ENCODE measurements around the gene MBD5.
A peak's percentile ranks its signal among the peaks of the same experiment; 100 is the strongest.
"Not testable (repeated sequence)": the region's sequence is repeated elsewhere in the genome, so short reads cannot be mapped to it uniquely, and the experiment has no call there.

Gene MBD5

DNA sequence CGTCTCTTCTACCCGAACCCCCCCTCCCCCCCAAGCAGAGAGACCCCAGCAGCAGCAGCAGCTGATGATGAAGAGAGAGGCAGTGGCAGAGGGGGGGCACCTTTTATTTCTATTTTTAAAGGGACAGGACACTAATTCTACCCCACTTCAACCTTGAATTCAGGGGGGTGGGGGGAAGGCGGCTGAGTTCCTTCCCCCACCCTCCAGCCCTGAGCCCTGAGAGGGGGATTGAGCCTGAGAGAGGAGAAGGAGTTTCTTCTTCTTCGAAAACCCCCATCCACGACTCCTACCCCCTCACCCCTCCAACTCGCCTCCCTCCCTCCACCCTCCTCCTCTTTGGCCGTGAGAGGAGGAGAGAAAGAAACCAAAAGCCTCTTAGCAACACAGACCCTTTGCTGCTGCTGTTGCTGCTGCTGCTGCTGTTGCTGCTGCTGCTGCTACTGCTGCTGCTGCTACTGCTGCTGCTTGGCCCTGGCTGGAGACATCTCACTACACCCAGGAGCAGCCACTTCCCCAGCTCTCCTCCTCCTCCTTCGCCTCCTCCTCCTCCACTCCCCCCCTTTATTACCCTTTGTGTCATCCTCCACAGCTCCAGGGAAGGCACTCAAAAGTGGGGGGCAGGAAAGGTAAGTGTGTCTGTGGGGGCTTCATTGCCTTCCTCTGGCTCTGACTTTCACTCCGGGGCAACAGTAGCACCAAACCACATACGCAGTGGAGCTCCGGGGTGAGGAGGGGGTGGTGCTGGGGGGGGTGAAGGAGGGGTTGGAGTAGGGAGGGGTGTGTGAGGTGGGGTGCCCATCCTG, at the start of gene MBD5:
TSS of gene MBD5 (plus strand) at position 33 of the 803 bp plus-strand sequence.
- H3K27me3 Mint-ChIP-seq: no peaks in the 10 kb centered on the region
- peak within 1 kb of the TSS; percentile 99 for H3K4me3 Mint-ChIP-seq
- peaks cover 54% of the 10 kb centered on the region for H3K4me1 Mint-ChIP-seq (ENCODE audit: low read depth)
- peak within 1 kb of the TSS; percentile 100 for H3K27ac Mint-ChIP-seq
- peaks cover 20% of the 10 kb centered on the region for H3K36me3 Mint-ChIP-seq (ENCODE audit: low read depth)
- H3K9me3 Mint-ChIP-seq: no peaks in the 10 kb centered on the region
- intact Hi-C loops (cut with micrococcal nuclease): loop anchor here (1.0 to 10.0 kb wide), 2 partner anchors 176 to 622 kb away; partner anchors contain the start of gene ACVR2A

DNA sequence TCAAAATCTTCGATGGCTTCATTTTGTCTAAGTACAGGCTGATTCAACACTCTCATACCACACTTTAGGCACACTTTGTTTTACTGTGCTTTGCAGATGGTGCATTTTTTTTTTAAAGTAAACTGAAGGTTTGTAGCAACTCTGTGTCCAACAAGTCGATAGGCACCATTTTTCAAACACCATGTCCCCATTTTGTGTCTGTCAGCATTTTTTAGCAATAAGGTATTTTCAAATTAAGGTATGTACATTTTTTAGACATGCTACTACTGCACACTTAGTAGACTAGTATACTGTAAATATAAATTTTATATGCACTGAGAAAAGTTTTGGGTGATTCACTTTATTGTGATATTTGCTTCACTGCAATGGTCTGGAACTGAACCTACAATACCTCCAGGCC, 44.8 kb upstream of the MBD5 start:
- Mint-ChIP-seq H3K4me3 (no peak overlapping the region), H3K4me1 (ENCODE audit: low read depth) (no peaks in the 10 kb centered on the region), H3K27ac (no peak overlapping the region), H3K36me3 (ENCODE audit: low read depth) (peaks cover 11% of the 10 kb centered on the region), H3K9me3 (no peaks in the 10 kb centered on the region), H3K27me3 (no peaks in the 10 kb centered on the region)
- intact Hi-C loops (cut with micrococcal nuclease): no loop called here

DNA sequence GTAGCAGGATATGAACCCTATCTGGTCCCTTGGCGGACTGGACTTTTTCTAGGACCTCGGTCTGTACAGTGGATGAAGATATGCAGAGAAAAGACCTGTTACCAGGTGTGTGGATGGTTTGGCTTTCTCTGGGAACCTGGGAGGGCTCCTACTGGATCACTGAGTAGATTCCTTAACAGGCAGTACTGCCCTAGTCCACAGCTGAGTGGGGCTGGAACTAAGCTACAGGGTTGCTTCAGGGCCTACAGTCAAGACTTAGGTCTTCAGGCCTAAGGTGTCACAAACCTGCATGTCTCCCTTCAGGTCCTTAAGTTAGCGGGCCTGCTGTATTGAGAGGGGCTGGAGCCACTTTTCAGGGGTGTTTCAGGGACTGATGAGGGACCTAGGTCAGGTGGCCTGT, 43.2 kb upstream of the MBD5 start:
- no peaks in the 10 kb centered on the region for H3K4me1 Mint-ChIP-seq (ENCODE audit: low read depth)
- H3K27me3 Mint-ChIP-seq: no peaks in the 10 kb centered on the region
- peaks cover 4% of the 10 kb centered on the region for H3K36me3 Mint-ChIP-seq (ENCODE audit: low read depth)
- H3K9me3 Mint-ChIP-seq: no peaks in the 10 kb centered on the region
- intact Hi-C loops (cut with micrococcal nuclease): no loop called here
- H3K27ac Mint-ChIP-seq: no peak overlapping the region
- H3K4me3 Mint-ChIP-seq: no peak overlapping the region

DNA sequence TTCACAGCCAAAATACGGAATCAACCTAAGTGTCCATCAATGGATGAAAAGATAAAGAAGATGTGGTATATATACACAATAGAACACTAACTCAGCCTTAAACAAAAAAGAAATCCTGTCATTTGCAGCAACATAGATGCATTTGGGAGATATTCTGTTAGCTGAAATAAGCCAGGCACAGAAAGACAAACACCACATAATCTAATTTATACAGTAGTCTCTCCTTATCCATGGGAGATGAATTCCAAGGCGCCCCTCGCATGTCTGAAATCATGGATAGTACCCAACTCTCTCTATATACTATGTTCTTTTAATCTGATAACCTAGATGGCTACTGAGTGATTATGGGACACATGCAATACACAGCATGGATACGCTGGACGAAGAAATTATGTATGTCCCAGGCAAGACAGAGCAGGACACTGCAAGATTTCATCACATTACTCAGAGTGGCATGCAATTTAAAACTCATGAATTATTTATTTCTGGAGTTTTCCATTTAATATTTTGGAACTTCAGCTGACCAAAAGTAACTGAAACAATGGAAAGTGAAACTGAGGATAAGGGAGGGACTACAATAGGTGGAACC, 39.9 kb upstream of the MBD5 start:
- H3K27me3 Mint-ChIP-seq: no peaks in the 10 kb centered on the region
- H3K36me3 Mint-ChIP-seq (ENCODE audit: low read depth): no peaks in the 10 kb centered on the region
- H3K4me3 Mint-ChIP-seq: no peak overlapping the region
- no peaks in the 10 kb centered on the region for H3K9me3 Mint-ChIP-seq
- H3K4me1 Mint-ChIP-seq (ENCODE audit: low read depth): no peaks in the 10 kb centered on the region
- intact Hi-C loops (cut with micrococcal nuclease): no loop called here
- no peak overlapping the region for H3K27ac Mint-ChIP-seq

DNA sequence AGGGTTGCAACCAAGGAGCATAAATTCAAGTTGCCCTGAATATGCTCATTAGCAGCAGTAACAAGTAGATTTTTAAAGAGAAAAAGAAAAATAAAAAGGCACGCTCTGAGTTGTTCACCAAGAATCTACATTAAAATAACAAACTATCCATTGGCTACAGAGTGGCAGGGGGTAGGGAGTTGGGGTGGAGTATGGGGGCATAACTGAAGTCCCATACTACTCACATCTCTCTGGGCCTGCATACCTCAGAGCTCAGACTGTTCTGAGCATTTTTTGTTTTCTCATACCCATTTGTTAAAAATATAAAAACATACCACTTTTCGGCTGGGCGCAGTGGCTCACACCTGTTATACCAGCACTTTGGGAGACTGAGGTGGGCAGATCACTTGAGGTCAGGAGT, 31.8 kb upstream of the MBD5 start:
- Mint-ChIP-seq H3K27me3 (no peaks in the 10 kb centered on the region), H3K4me3 (no peak overlapping the region), H3K36me3 (ENCODE audit: low read depth) (no peaks in the 10 kb centered on the region), H3K27ac (no peak overlapping the region), H3K4me1 (ENCODE audit: low read depth) (peaks cover 6% of the 10 kb centered on the region), H3K9me3 (no peaks in the 10 kb centered on the region)
- intact Hi-C loops (cut with micrococcal nuclease): no loop called here

DNA sequence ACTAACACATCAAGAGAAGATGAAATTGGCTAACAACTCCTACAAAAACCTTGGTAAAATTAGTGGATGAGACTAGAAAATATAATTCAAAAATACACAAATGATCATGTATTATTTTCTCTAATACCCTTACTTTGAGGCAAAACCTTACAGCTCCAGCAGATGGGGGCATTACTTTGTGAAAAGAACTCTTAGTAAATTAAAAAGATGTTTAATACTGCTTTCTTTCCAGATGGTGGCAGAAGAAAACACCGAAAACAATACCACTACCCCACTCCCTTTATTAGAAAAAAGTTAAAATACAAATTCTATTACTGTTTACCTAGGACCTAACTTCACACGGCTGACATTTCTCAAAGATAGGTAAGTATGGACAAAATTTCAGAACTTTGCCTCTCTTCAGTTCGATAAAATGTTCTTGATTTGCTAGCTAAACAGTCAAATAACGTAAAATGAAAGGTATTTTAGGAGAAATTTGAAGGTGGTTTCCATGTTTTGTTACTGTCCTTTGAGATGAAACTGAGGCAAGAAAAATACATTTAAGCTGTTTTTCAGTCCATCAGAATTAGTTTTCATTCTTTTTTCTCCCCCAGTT, 31.0 kb upstream of the MBD5 start:
- H3K36me3 Mint-ChIP-seq (ENCODE audit: low read depth): peaks cover 6% of the 10 kb centered on the region
- H3K27ac Mint-ChIP-seq: no peak overlapping the region
- H3K4me1 Mint-ChIP-seq (ENCODE audit: low read depth): peaks cover 6% of the 10 kb centered on the region
- no peaks in the 10 kb centered on the region for H3K27me3 Mint-ChIP-seq
- intact Hi-C loops (cut with micrococcal nuclease): loop anchor here (5.0 kb wide), 1 partner anchor 212 kb away; no protein-coding TSS in a partner anchor
- H3K4me3 Mint-ChIP-seq: no peak overlapping the region
- peaks cover 2% of the 10 kb centered on the region for H3K9me3 Mint-ChIP-seq

DNA sequence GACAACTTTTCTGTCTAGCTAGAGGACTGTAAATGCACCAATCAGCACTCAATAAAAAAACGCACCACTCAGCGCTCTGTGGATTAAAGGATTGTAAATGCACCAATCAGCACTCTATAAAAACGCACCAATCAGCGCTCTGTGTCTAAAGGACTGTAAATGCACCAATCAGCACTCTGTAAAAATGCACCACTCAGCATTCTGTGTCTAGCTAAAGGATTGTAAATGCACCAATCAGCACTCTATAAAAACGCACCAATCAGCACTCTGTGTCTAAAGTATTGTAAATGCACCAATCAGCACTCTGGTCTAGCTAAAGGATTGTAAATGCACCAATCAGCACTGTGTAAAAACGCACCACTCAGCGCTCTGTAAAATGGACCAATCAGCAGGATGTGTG, 25.9 kb upstream of the MBD5 start:
- not testable (repeated sequence) for H3K27me3 Mint-ChIP-seq; H3K4me1 Mint-ChIP-seq (ENCODE audit: low read depth); H3K27ac Mint-ChIP-seq; H3K4me3 Mint-ChIP-seq
- Mint-ChIP-seq H3K36me3 (ENCODE audit: low read depth) (peaks cover 28% of the 10 kb centered on the region), H3K9me3 (peaks cover 17% of the 10 kb centered on the region)
- intact Hi-C loops (cut with micrococcal nuclease): loop anchor here (5.0 kb wide), 1 partner anchor 207 kb away; no protein-coding TSS in a partner anchor

DNA sequence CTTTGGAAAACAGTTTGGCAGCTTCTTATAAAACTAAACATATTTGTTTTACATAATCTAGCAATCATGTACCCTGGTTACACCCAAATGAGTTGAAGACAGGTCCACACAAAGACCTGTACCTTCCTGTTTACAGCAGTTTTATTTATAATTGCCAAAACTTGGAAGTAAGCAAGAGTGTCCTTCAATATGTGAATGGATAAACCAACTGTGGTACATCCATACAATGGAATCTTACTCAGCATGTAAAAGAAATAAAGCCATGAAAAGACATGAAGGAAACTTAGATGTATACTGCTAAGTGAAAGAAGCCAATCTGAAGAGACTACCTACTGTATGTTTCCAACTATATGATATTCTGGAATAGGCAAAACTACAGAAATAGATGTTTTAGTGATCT, 24.1 kb upstream of the MBD5 start:
- intact Hi-C loops (cut with micrococcal nuclease): no loop called here
- peaks cover 6% of the 10 kb centered on the region for H3K4me1 Mint-ChIP-seq (ENCODE audit: low read depth)

DNA sequence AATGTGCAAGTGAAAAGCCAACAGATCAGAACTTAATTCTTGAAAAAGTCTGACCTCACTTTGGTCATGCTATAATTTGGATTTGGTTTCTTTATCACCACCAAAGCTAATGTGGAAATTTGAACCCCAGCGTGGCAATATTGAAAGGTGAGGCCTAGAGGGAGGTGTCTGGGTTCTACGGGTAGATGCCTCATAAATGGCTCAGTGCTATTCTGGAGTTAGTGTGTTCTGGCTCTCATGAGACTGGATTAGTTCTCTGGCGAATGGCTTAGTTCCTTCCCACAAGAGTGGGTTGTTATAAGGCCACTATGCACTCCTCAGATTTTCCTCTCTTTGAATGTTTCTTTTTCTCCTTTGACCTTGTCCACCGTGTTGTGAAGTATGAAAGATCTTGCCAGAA, 22.7 kb upstream of the MBD5 start:
- Mint-ChIP-seq H3K27ac (no peak overlapping the region), H3K4me3 (no peak overlapping the region), H3K36me3 (ENCODE audit: low read depth) (peaks cover 39% of the 10 kb centered on the region), H3K4me1 (ENCODE audit: low read depth) (no peaks in the 10 kb centered on the region), H3K27me3 (no peaks in the 10 kb centered on the region), H3K9me3 (peaks cover 28% of the 10 kb centered on the region)
- intact Hi-C loops (cut with micrococcal nuclease): no loop called here

More for the DNA sequence above, 24.1 kb upstream of the MBD5 start:
- no peaks in the 10 kb centered on the region for H3K27me3 Mint-ChIP-seq
- peaks cover 17% of the 10 kb centered on the region for H3K9me3 Mint-ChIP-seq
- H3K4me3 Mint-ChIP-seq: no peak overlapping the region
- no peak overlapping the region for H3K27ac Mint-ChIP-seq
- H3K36me3 Mint-ChIP-seq (ENCODE audit: low read depth): peaks cover 28% of the 10 kb centered on the region

DNA sequence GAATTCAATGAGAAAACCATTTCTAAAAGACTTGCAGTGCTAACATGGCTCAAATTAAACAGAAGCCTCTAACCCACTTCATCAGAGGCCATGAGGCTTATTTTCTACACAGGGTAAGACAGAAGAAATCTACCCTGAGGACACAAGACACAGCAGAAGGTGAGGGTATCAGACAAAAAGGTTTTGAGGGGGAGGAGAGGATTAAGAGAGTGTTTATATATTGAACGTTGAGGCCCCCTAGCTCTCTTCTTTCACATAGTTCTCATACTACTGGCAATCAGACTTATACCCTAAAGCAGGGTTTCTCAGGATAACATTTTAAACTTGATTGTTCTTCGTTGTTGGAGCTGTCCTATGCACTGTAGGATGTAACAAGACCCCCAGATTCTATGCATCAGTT, 21.8 kb upstream of the MBD5 start:
- no peak overlapping the region for H3K27ac Mint-ChIP-seq
- H3K27me3 Mint-ChIP-seq: no peaks in the 10 kb centered on the region
- peaks cover 38% of the 10 kb centered on the region for H3K9me3 Mint-ChIP-seq
- H3K4me3 Mint-ChIP-seq: no peak overlapping the region
- no peaks in the 10 kb centered on the region for H3K4me1 Mint-ChIP-seq (ENCODE audit: low read depth)
- H3K36me3 Mint-ChIP-seq (ENCODE audit: low read depth): peaks cover 43% of the 10 kb centered on the region
- intact Hi-C loops (cut with micrococcal nuclease): no loop called here

DNA sequence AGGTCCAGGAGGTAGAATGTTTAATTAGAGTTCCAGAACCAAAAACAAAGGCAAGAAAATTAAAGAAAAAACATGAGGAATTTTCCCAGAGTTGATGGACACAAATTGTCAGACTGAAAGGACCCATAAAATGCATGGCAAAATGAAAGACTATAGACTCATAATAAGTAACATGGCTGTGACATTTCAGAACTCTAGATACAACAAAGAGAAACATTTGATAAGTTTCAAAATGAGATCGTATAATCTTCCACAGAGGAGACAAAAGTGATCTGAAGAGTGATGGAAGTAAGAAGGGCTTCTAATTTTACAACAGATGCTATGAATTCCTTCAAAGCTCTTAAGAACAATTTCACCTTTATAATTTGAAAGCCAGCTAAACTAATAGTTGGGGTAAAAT, 20.8 kb upstream of the MBD5 start:
- H3K4me1 Mint-ChIP-seq (ENCODE audit: low read depth): no peaks in the 10 kb centered on the region
- intact Hi-C loops (cut with micrococcal nuclease): no loop called here
- no peak overlapping the region for H3K27ac Mint-ChIP-seq
- no peaks in the 10 kb centered on the region for H3K27me3 Mint-ChIP-seq
- H3K36me3 Mint-ChIP-seq (ENCODE audit: low read depth): peaks cover 34% of the 10 kb centered on the region
- no peak overlapping the region for H3K4me3 Mint-ChIP-seq
- H3K9me3 Mint-ChIP-seq: peaks cover 35% of the 10 kb centered on the region

DNA sequence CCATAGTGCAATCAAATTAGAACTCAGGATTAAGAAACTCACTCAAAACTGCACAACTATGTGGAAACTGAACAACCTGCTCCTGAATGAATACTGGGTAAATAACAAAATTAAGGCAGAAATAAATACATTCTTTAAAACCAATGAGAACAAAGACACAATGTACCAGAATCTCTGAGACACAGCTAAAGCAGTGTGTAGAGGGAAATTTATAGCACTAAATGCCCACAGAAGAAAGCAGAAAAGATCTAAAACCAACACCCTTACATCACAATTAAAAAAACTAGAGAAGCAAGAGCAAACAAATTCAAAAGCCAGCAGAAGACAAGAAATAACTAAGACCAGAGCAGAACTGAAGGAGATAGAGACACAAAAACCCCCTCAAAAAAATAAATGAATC, 18.5 kb upstream of the MBD5 start:
- H3K27ac Mint-ChIP-seq; H3K4me1 Mint-ChIP-seq (ENCODE audit: low read depth); H3K27me3 Mint-ChIP-seq; H3K4me3 Mint-ChIP-seq; intact Hi-C loops (cut with micrococcal nuclease): not testable (repeated sequence)
- Mint-ChIP-seq H3K9me3 (peaks cover 25% of the 10 kb centered on the region), H3K36me3 (ENCODE audit: low read depth) (peaks cover 21% of the 10 kb centered on the region)

DNA sequence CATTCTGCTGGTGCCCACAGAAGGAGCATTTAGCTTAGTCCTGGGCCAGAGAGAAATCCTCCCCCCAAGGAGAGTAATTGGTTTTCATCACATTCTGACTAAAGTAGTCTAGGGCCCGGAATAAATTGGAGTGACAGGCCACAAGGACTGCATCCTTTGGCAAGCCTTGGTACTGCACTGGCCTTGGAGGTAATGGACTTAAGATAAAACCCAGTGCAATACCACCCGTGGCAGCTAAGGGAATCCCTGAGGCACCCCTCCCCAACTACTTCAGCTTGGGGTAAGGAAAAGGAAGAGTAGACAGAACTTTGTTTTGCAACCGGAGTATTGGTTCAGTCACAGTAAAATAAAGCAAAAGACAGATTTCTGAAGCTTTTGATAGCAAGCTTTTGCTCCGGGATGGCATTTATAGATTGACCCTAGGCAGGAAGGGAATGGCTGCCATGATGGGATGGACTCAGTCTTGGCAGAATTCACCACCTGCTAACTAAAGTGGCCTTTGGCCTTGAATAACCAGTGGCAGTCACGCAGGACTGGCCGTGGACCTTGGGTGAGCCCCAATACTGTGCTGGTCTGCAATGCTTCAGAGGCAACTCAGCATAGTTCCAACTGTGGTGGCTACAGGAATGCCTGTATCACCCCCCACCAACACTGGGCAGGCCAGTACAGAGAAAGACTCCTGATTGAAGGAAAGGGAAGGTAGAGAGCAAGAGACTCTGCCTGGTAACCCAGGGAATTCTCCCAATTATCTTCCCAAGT, 14.5 kb upstream of the MBD5 start:
- intact Hi-C loops (cut with micrococcal nuclease): no loop called here
- peaks cover 8% of the 10 kb centered on the region for H3K4me1 Mint-ChIP-seq (ENCODE audit: low read depth)
- H3K27ac Mint-ChIP-seq: no peak overlapping the region
- H3K4me3 Mint-ChIP-seq: no peak overlapping the region
- H3K36me3 Mint-ChIP-seq (ENCODE audit: low read depth): peaks cover 15% of the 10 kb centered on the region
- no peaks in the 10 kb centered on the region for H3K27me3 Mint-ChIP-seq
- peaks cover 42% of the 10 kb centered on the region for H3K9me3 Mint-ChIP-seq

Measured in dendritic cell treated with granulocyte-macrophage colony-stimulating factor and Interleukin-4, amounts not matched to agents 40 ng/mL and 50 ng/mL, for 4 days (primary cell).